K562 (cell line): Measurements from ENCODE around the gene SIGLEC7. TPM values are rescaled to one million over a fixed set of nuclear protein-coding genes. Genes with fewer than 3 reads are reported as not detected.

Experiments
- CHCHD3 ChIP-seq: fragments of 250-450 bp; sonication (Bioruptor Pico); IDR thresholded peaks from 2 replicates; pipeline ENCODE4 v2.1.2; 2022; ENCODE audit warnings: mild to moderate bottlenecking
- CHD7 ChIP-seq: fragments of 200-600 bp; sonication (generic); IDR thresholded peaks from one replicate; pipeline ENCODE4 v1.6.1; 2012; ENCODE audit warnings: mild to moderate bottlenecking, low read depth, low read length, inconsistent platforms
- ZNF431 ChIP-seq: sonication (generic); formaldehyde crosslinking; IDR thresholded peaks from 2 replicates; pipeline ENCODE4 v1.8.0; 2022; ENCODE audit warnings: mild to moderate bottlenecking, missing genetic modification reagents
- ZNF586 ChIP-seq: fragments of 450-650 bp; formaldehyde crosslinking; conservative IDR thresholded peaks from 2 replicates; pipeline ENCODE4 v1.4.0; 2020; ENCODE audit warnings: mild to moderate bottlenecking, moderate library complexity
- polyA plus RNA-seq, 8 experiments: library from polyadenylated mRNA; depleted of rRNA in 4 of 8; stranded (reverse) in 5 of 8; unstranded in 3 of 8; fragments of >200 nt; fragmentation: Nextera tagmentation in 2 of 8; fragmentation: Illumina TruSeq in 1 of 8; extraction: Ambion mirVana in 2 of 8; extraction: Trizol in 1 of 8; gene quantifications; 2 replicates each; pipeline versions ENCODE4 v1.2.1 to v1.2.3, GENCODE V29; 2011 to 2014; ENCODE audit warnings: inconsistent platforms in 1 of 8, missing spikeins in 1 of 8
- total RNA-seq, 7 experiments: library from RNA; depleted of rRNA in 6 of 7; stranded (reverse); fragments of >200 nt in 6 of 7; fragmentation: Illumina TruSeq in 2 of 7; extraction: Trizol in 2 of 7; gene quantifications; 2 replicates each; pipeline versions ENCODE4 v1.2.1 to v1.2.3, GENCODE V29; 2011 to 2021; ENCODE audit warnings: low replicate concordance in 1 of 7

Gene SIGLEC7
- total and polyA plus RNA-seq, 9 of the 15 experiments (the other 6 are each of a cell fraction or from before 2014, with no cell fraction given) = 0.10 to 0.12 TPM; not detected in 7

GRCh38 chr19:51150627-51151026, 8.5 kb downstream of the SIGLEC7 start (continued):
- TF ChIP-seq CHD7 (no peak), ZNF431 (CRISPR knock-in tag) (no peak), CHCHD3 (no peak), ZNF586 (CRISPR knock-in tag) (no peak)
